MM.1S (cell line): ENCODE measurements around the gene ERO1B.

Experiments
- EZH2 ChIP-seq: fragments of 300-600 bp; sonication (generic); optimal IDR thresholded peaks from 2 replicates; pipeline ENCODE3; 2017; ENCODE audit warnings: low read depth, mild to moderate bottlenecking, antibody characterized with exemption, low read length, mixed read lengths
- TF ChIP-seq, protein P1 (sequence below): fragments of 300-600 bp; sonication (generic); IDR thresholded peaks from 2 replicates; pipeline ENCODE4 v1.5.1; 2016; ENCODE audit warnings: antibody characterized with exemption, low read length, mixed read lengths

DNA sequence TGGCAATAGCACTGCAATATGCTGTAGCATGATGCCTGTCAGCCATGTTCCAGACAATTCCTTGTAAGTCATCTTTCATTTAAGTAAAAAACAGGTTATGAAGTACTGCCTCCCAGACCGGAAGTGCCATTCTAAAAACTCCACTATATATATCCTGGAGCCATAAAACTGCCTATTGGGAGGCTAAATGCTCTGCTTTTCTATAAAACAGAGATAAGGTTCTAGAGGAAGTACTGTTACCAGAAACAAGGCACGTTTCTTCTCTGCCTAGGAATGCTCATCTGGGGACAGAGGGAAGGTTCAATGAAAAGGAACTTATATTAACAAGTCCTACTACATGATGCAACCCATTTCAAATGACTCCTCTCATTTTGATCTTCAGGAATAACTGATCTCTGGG is 72.6 kb downstream of the ERO1B start:
- TF ChIP-seq, protein P1, sequence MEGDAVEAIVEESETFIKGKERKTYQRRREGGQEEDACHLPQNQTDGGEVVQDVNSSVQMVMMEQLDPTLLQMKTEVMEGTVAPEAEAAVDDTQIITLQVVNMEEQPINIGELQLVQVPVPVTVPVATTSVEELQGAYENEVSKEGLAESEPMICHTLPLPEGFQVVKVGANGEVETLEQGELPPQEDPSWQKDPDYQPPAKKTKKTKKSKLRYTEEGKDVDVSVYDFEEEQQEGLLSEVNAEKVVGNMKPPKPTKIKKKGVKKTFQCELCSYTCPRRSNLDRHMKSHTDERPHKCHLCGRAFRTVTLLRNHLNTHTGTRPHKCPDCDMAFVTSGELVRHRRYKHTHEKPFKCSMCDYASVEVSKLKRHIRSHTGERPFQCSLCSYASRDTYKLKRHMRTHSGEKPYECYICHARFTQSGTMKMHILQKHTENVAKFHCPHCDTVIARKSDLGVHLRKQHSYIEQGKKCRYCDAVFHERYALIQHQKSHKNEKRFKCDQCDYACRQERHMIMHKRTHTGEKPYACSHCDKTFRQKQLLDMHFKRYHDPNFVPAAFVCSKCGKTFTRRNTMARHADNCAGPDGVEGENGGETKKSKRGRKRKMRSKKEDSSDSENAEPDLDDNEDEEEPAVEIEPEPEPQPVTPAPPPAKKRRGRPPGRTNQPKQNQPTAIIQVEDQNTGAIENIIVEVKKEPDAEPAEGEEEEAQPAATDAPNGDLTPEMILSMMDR: no peak
- TF ChIP-seq EZH2: no peak
